A673 (cell line): ENCODE measurements around the gene UBE3C. TPM values are rescaled to one million over a fixed set of nuclear protein-coding genes. Genes with fewer than 3 reads are reported as not detected.
"Not testable (repeated sequence)": the region's sequence is repeated elsewhere in the genome, so short reads cannot be mapped to it uniquely, and the experiment has no call there.

Source experiments
- BruUV-seq: library from RNA; stranded (reverse); fragments of 400-500 nt; replicated peaks from 2 replicates; lab custom pipeline; 2021; lab: Mats Ljungman, UMichigan
- CTCF ChIA-PET: fragments of 300-600 bp; sonication (Branson Sonifier 250); formaldehyde crosslinking; loops from one replicate; lab custom pipeline; 2022; ENCODE audit warnings: antibody characterized with exemption; lab: Charles Lee
- POLR2A ChIA-PET: fragments of 300-600 bp; sonication (Branson Sonifier 250); formaldehyde crosslinking; loops from one replicate; lab custom pipeline; 2022; ENCODE audit warnings: antibody characterized with exemption; ENCODE audit not compliant: low non-redundant PET; lab: Charles Lee
- DNase-seq: peaks from one replicate; pipeline ENCODE4 v3.0.0-alpha.2; 2015; ENCODE audit warnings: low spot score
- H3K27ac ChIP-seq: fragments of 200-600 bp; sonication (generic); 2 replicates; pipeline ENCODE4 v1.5.1; 2016; ENCODE audit warnings: mixed run types, low read depth, mild to moderate bottlenecking, mixed read lengths, antibody characterized with exemption, low read length; ENCODE audit not compliant: poor library complexity, severe bottlenecking
- H3K27me3 ChIP-seq: fragments of 200-600 bp; sonication (generic); replicated peaks from 2 replicates; pipeline ENCODE4 v1.6.1; 2017; ENCODE audit warnings: mixed run types, low read depth, mild to moderate bottlenecking, mixed read lengths, antibody characterized with exemption, low read length; ENCODE audit not compliant: insufficient read depth, poor library complexity
- H3K36me3 ChIP-seq: fragments of 200-600 bp; sonication (generic); 2 replicates; pipeline ENCODE4 v1.6.1; 2016; ENCODE audit warnings: mixed run types, mild to moderate bottlenecking, mixed read lengths, antibody characterized with exemption, low read length; ENCODE audit not compliant: insufficient read depth, poor library complexity, severe bottlenecking
- H3K4me1 ChIP-seq: fragments of 200-600 bp; sonication (generic); 2 replicates; pipeline ENCODE4 v1.6.1; 2017; ENCODE audit warnings: mixed run types, mild to moderate bottlenecking, mixed read lengths, antibody characterized with exemption, low read length; ENCODE audit not compliant: insufficient read depth, poor library complexity, severe bottlenecking
- H3K4me3 ChIP-seq: fragments of 200-600 bp; sonication (generic); 2 replicates; pipeline ENCODE4 v1.5.1; 2016; ENCODE audit warnings: low read depth, mixed run types, mild to moderate bottlenecking, mixed read lengths, low read length; ENCODE audit not compliant: poor library complexity, severe bottlenecking
- H3K9me3 ChIP-seq: fragments of 200-600 bp; sonication (generic); 2 replicates; pipeline ENCODE4 v1.6.1; 2016; ENCODE audit warnings: mixed run types, low read depth, mild to moderate bottlenecking, mixed read lengths, antibody characterized with exemption, low read length; ENCODE audit not compliant: poor library complexity, severe bottlenecking
- EZH2 ChIP-seq: fragments of 200-600 bp; sonication (generic); IDR thresholded peaks from 2 replicates; pipeline ENCODE4 v1.6.1; 2017; ENCODE audit warnings: borderline replicate concordance, low read depth, mild to moderate bottlenecking, mixed read lengths, antibody characterized with exemption, low read length; ENCODE audit not compliant: poor library complexity, severe bottlenecking
- intact Hi-C: fragments of 100-400 bp; cut with micrococcal nuclease; formaldehyde crosslinking; loops from one replicate; pipeline ENCODE4 v1.10.0; 2022; ENCODE audit not compliant: unreplicated experiment
- total RNA-seq: library from RNA; stranded (reverse); gene quantifications from 2 replicates; pipeline ENCODE4 v1.2.3, GENCODE V29; 2021
- TF ChIP-seq, protein P1 (sequence below): fragments of 300-800, 200-600 bp; sonication (generic); conservative IDR thresholded peaks from 2 replicates; pipeline ENCODE4 v1.5.1; 2017; ENCODE audit warnings: low read depth, mild to moderate bottlenecking, antibody characterized with exemption, low read length, moderate library complexity, mixed read lengths

Gene UBE3C
- total RNA-seq, 1 experiment from 2014 or later, result 77.9 TPM

DNA sequence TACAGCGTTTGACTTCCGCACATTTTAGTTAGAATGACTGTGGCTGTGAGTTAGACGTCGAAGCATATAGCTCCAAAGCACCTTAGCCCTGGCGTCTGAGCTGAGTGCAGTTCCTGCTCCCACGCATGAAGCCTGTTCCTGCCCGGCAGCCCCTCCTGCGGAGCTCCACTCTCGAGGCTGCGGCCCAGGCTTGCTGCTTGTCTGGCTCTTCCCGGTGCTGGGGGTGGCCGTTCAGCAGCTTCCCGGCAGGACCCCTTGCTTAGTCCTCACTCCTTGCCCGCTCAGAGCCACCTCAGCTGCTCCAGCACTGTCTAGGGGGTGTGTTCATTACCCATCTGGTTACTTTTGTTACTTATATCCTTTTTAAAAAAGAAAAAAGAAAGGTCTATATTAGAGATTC is 109.9 kb downstream of the UBE3C start:
- intact Hi-C loops, result no loop called here
- H3K27ac ChIP-seq, result no peak overlapping the region
- H3K27me3 ChIP-seq, result no peaks in the 10 kb centered on the region
- TF ChIP-seq, protein P1, sequence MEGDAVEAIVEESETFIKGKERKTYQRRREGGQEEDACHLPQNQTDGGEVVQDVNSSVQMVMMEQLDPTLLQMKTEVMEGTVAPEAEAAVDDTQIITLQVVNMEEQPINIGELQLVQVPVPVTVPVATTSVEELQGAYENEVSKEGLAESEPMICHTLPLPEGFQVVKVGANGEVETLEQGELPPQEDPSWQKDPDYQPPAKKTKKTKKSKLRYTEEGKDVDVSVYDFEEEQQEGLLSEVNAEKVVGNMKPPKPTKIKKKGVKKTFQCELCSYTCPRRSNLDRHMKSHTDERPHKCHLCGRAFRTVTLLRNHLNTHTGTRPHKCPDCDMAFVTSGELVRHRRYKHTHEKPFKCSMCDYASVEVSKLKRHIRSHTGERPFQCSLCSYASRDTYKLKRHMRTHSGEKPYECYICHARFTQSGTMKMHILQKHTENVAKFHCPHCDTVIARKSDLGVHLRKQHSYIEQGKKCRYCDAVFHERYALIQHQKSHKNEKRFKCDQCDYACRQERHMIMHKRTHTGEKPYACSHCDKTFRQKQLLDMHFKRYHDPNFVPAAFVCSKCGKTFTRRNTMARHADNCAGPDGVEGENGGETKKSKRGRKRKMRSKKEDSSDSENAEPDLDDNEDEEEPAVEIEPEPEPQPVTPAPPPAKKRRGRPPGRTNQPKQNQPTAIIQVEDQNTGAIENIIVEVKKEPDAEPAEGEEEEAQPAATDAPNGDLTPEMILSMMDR, result no peak
- no peak for TF ChIP-seq EZH2
- peaks cover 10% of the 10 kb centered on the region for H3K4me1 ChIP-seq
- H3K36me3 ChIP-seq, result peaks cover 30% of the 10 kb centered on the region
- no TSS peak for BruUV-seq
- no peak overlapping the region for H3K4me3 ChIP-seq
- ChIA-PET CTCF (interaction anchor here (0.7 kb wide), 1 partner anchor 304 kb away, joined by 4 read pairs; no protein-coding TSS in a partner anchor), POLR2A (no interaction called here)
- no peaks in the 10 kb centered on the region for H3K9me3 ChIP-seq
- DNase-seq, result no peak

DNA sequence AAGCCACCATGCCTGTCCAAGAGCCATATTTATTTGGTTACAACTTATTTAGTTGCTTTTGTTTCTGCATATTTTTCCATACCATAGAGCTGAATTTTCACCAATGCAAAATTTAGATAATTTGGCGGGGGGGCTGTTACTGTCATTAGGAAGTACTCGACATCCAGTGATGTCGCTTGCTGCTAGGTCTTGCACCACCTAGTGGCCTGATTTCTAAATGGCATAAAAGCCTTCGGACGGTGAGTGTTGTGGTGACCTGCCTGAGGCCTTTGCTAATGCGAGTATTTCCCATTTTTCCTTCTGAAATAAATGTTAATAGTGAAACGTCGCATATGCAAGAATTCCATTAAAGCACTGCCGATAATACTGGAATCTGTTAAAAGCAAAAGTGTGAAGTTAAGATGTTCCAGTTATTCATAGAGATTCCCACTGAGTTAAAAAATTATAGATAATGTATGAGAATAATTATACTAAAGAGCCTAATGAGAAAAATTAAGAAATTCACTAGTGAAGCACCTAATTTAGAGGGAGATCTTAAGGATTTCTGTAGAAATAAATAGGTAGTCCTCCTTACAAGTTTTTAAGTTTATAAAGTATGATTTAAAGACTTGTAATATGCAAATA is 112.0 kb downstream of the UBE3C start:
- peak; percentile 73 for DNase-seq
- peaks cover 44% of the 10 kb centered on the region for H3K36me3 ChIP-seq

DNA sequence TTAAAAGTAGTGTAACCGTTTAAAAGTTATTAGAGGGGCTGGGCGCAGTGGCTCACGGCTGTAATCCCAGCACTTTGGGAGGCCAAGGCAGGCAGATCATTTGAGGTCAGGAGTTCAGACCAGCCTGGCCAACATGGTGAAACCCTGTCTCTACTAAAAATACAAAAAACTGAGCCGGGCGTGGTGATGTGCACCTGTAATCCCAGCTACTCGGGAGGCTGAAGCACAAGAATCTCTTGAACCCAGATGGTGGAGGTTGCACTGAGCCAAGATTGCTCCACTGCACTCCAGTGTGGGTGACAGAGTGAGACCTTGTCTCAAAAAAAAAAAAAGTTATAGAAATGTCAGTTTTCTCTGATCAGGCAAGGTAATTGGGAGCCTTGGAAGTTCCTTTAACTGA is 113.1 kb downstream of the UBE3C start:
- H3K9me3 ChIP-seq, H3K27me3 ChIP-seq, H3K27ac ChIP-seq, POLR2A ChIA-PET, BruUV-seq, intact Hi-C loops, H3K4me1 ChIP-seq, DNase-seq, H3K4me3 ChIP-seq: not testable (repeated sequence)
- CTCF ChIA-PET, result interaction anchor here (0.7 kb wide), 1 partner anchor 36 kb away, joined by 3 read pairs; no protein-coding TSS in a partner anchor
- H3K36me3 ChIP-seq, result peaks cover 49% of the 10 kb centered on the region

More for the DNA sequence above, 112.0 kb downstream of the UBE3C start:
- Histone ChIP-seq H3K9me3 (no peaks in the 10 kb centered on the region), H3K27ac (no peak overlapping the region), H3K4me3 (no peak overlapping the region), H3K27me3 (no peaks in the 10 kb centered on the region), H3K4me1 (no peaks in the 10 kb centered on the region)
- intact Hi-C loops, result no loop called here
- ChIA-PET POLR2A (no interaction called here), CTCF (no interaction called here)
- no peak for TF ChIP-seq EZH2
- TF ChIP-seq, protein P1, result peak; percentile 83
- BruUV-seq, result no TSS peak

DNA sequence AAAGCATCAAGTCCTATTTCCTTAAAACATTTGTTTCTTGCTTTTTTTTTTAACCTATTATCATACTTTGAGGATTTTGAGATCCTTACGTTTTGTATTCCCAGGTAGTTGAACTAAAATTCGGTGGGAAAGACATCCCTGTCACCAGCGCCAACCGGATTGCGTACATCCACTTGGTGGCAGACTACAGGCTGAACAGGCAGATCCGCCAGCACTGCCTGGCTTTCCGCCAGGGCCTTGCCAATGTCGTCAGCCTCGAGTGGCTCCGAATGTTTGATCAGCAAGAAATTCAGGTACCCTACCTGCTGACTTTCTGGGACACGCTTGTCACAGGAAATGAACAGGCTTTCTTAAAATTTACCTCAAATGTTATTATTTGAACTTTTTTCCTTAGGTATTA is 115.1 kb downstream of the UBE3C start:
- no peak for TF ChIP-seq EZH2
- TF ChIP-seq, protein P1, result peak; percentile 36; the same call in 1 of the 2 replicates
- Histone ChIP-seq H3K4me1 (no peaks in the 10 kb centered on the region), H3K27me3 (no peaks in the 10 kb centered on the region), H3K27ac (no peak overlapping the region), H3K4me3 (no peak overlapping the region), H3K9me3 (no peaks in the 10 kb centered on the region), H3K36me3 (peaks cover 56% of the 10 kb centered on the region)
- ChIA-PET CTCF (no interaction called here), POLR2A (no interaction called here)
- intact Hi-C loops, result no loop called here
- BruUV-seq, result no TSS peak
- peak; percentile 32 for DNase-seq

DNA sequence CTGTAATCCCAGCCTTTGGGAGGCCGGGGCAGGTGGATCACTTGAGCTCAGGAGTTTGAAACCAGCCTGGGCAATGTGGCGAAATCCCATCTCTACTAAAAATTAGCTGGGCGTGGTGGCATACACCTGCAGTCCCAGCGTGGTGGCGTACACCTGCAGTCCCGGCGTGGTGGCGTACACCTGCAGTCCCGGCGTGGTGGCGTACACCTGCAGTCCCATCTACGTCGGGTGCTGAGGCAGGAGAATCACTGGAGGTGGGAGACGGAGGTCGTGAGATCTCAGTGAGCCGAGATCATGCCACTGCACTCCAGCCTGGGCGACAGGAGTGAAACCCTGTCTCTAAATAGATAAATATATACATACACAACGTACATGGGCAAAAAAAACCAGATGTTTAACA is 116.1 kb downstream of the UBE3C start:
- H3K36me3 ChIP-seq, result peaks cover 57% of the 10 kb centered on the region

More for the DNA sequence above, 116.1 kb downstream of the UBE3C start:
- CTCF ChIA-PET, H3K9me3 ChIP-seq, intact Hi-C loops, H3K27me3 ChIP-seq, DNase-seq, H3K27ac ChIP-seq, H3K4me1 ChIP-seq, BruUV-seq, H3K4me3 ChIP-seq, POLR2A ChIA-PET: not testable (repeated sequence)
